Spinal cord (tissue), 10 donors: Measurements from ENCODE around the gene NF1. TPM values are rescaled to one million over a fixed set of nuclear protein-coding genes. Genes with fewer than 3 reads are reported as not detected.
A peak's percentile ranks its signal among the peaks of the same experiment; 100 is the strongest.

Experiments
- DNase-seq, 6 donors: peaks; one replicate each; pipeline versions ENCODE4 v3.0.0 to v3.0.0-alpha.2; 2013 to 2015; ENCODE audit warnings: low spot score in 6 of 6, low read depth in 4 of 6
- H3K27ac ChIP-seq: one replicate; pipeline ENCODE4 v1.5.1; 2013; ENCODE audit warnings: low read depth, low read length, control low read depth
- H3K27me3 ChIP-seq: one replicate; pipeline ENCODE4 v1.6.1; 2013; ENCODE audit warnings: low read length; ENCODE audit not compliant: control insufficient read depth, insufficient read depth
- H3K36me3 ChIP-seq: one replicate; pipeline ENCODE4 v1.6.1; 2013; ENCODE audit warnings: low read length; ENCODE audit not compliant: control insufficient read depth, insufficient read depth
- H3K4me1 ChIP-seq: one replicate; pipeline ENCODE4 v1.6.1; 2013; ENCODE audit warnings: low read length; ENCODE audit not compliant: control insufficient read depth, insufficient read depth
- H3K4me3 ChIP-seq: one replicate; pipeline ENCODE4 v1.5.1; 2013; ENCODE audit warnings: low read depth, low read length, control low read depth
- H3K9me3 ChIP-seq: one replicate; pipeline ENCODE4 v1.6.1; 2013; ENCODE audit warnings: low read length; ENCODE audit not compliant: control insufficient read depth, insufficient read depth
- WGBS: methylation state at CpG from one replicate; pipeline ENCODE4 v1.1.5; 2013; ENCODE audit warnings: missing lambda C conversion rate; ENCODE audit not compliant: insufficient coverage; 5-methylcytosine and 5-hydroxymethylcytosine counted together
- polyA plus RNA-seq, 2 donors: library from polyadenylated mRNA; unstranded; fragments of 120-200 nt; gene quantifications; one replicate each; pipeline ENCODE4 v1.2.1, GENCODE V29; 2013; ENCODE audit not compliant: insufficient read length in 2 of 2
- total RNA-seq, 2 donors: library from RNA; depleted of rRNA in 1 of 2; stranded (reverse); fragments of 120-200 nt in 1 of 2; fragments of >200 nt in 1 of 2; gene quantifications; one replicate each; pipeline versions ENCODE4 v1.2.3 to v1.2.4, GENCODE V29; 2013 to 2014
- donor health status: healthy.

The NF1 gene
- total and polyA plus RNA-seq, 4 donors, result 41.1 to 140 (median 54.9) TPM

DNA sequence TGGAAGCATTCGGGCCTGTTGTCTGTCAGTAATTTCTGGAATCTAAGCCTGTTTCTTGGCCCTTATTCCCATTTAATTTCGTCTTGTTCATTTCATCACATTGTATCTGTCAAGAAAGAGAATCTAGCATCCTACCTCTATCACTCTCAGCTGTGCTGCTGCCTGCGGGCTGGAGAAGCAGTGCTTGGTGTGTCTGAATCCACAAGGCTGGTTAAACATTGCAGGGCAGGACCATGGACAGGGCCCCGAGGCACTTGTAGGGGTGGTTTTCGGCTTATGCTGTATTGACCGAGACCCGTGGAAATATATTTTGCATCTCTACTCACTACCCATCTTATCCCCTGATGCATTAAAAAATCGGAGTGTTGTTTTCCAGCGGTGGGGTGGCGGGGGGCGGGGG lies 299.8 kb downstream of the NF1 start:
- WGBS, result 80% methylated on average over 1 of the region's 11 CpGs

DNA sequence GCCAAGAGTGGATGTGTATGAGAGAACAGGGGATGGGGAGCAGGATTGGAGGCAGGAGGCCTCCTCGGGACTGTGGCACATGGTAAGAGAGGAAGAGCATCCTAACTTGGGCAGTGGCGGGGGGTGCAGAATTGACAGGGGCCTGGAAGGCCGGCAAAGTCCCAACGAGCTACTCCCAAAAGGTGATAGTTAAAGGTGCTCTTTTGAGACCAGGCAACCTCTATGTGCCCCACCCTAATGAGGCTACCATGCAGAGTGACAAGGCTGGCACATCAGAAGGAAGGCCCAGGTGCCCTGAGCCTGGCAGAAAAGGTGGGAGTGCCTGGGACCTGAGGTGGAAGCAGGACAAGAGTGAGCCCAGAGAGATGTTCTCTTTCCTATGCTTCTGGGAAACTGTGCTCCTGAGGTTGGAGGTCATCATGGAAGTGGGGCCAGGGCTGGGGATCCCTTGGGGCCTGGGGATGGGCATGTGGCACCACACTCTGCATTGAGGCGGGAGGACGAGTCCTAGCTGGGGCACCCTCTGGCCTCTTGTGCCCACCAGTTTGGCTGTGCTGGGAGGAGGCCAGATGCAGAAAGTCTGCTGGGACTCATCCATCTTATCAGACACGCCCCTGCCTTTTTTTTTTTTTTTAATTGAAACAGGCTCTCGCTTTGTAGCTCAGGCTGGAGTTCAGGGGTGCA lies 302.6 kb downstream of the NF1 start:
- Histone ChIP-seq H3K9me3 (no peaks in the 10 kb centered on the region), H3K27ac (no peak overlapping the region), H3K4me3 (no peak overlapping the region), H3K4me1 (peaks cover 14% of the 10 kb centered on the region), H3K36me3 (peaks cover 14% of the 10 kb centered on the region), H3K27me3 (peaks cover 2% of the 10 kb centered on the region)
- no peak for DNase-seq
- WGBS, result 83% methylated on average over 4 of the region's 8 CpGs

More for the DNA sequence above, 299.8 kb downstream of the NF1 start:
- peaks cover 37% of the 10 kb centered on the region for H3K4me1 ChIP-seq
- no peaks in the 10 kb centered on the region for H3K9me3 ChIP-seq
- H3K36me3 ChIP-seq, result peaks cover 21% of the 10 kb centered on the region
- H3K27me3 ChIP-seq, result peaks cover 11% of the 10 kb centered on the region
- H3K27ac ChIP-seq, result no peak overlapping the region
- DNase-seq, result peak in 2 of 6 donors; percentile 71 to 85
- no peak overlapping the region for H3K4me3 ChIP-seq

DNA sequence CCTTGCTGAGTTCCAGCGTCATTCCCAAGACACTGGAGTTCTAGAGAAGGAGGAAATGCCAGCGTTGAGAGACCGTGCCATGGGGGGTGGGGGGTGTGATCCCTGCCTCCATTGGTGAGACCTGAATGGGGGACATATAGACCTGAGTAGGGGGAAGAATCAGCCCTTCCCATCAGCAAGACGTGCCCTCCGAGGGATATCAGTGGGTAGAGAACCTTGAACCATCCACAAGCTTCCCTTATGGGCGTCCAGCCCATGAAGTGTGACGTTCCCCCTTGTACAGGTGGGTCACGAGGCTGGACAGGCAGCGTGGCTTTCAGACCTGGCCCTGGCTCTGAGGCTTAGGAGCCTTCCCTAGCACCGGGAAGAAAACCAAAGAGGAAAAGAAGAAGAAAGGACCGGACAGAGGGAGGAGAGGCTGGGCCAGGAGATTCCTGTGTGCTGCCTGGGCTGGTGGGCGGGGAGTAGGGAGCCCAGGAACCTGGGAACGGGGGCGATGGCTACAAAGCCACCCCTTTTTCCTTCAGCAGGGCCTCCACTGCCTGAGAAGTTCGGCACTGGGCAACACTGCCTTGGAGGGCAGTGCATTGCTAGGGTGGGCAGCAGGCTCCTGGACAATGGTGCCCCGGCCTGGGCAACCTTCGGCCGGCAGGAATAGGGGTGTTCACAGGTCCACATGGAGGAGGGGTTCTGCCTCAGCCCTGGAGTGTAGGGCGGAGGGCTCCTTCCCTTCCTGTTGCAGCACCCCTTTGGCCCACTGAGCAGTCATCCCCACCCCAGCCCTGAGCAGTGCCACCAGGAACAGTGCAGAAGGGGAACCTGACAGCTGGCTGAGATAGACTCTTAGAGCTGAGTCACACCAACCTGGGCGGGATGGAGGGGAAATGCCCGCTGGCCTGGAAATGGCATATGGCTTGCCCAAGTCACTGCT lies 303.9 kb downstream of the NF1 start:
- no peak overlapping the region for H3K27ac ChIP-seq
- no peaks in the 10 kb centered on the region for H3K27me3 ChIP-seq
- peaks cover 2% of the 10 kb centered on the region for H3K4me1 ChIP-seq
- no peak for DNase-seq
- 88% methylated on average over 20 of the region's 21 CpGs for WGBS
- H3K9me3 ChIP-seq, result no peaks in the 10 kb centered on the region
- H3K36me3 ChIP-seq, result peaks cover 5% of the 10 kb centered on the region
- H3K4me3 ChIP-seq, result no peak overlapping the region

DNA sequence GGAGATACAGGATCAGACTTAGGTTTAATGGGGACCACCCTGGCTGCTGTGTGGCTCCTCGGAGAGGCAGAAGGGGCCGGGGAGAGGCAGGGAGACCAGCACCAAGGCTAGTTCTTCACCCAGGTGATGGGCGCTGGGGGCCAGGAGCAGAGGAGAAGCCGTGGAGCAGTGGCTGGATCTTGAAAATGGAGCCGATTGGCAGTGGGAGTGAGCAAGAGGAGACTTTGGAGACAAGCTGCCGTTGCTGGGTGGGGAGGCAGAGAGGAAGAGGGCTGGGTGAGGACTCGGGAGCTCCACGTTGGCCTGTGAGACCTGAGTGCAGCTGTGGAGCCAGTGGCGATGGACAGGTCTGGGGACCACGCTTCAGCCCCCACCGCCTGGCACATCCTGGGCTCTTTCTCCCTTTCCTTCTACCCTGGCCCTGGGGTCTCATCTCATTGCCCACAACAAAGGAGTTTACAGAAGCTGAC lies 305.7 kb downstream of the NF1 start:
- Histone ChIP-seq H3K27me3 (no peaks in the 10 kb centered on the region), H3K36me3 (peaks cover 7% of the 10 kb centered on the region), H3K4me1 (no peaks in the 10 kb centered on the region), H3K27ac (no peak overlapping the region), H3K4me3 (no peak overlapping the region), H3K9me3 (no peaks in the 10 kb centered on the region)
- no peak for DNase-seq
- 75% methylated on average over 10 of the region's 11 CpGs for WGBS

DNA sequence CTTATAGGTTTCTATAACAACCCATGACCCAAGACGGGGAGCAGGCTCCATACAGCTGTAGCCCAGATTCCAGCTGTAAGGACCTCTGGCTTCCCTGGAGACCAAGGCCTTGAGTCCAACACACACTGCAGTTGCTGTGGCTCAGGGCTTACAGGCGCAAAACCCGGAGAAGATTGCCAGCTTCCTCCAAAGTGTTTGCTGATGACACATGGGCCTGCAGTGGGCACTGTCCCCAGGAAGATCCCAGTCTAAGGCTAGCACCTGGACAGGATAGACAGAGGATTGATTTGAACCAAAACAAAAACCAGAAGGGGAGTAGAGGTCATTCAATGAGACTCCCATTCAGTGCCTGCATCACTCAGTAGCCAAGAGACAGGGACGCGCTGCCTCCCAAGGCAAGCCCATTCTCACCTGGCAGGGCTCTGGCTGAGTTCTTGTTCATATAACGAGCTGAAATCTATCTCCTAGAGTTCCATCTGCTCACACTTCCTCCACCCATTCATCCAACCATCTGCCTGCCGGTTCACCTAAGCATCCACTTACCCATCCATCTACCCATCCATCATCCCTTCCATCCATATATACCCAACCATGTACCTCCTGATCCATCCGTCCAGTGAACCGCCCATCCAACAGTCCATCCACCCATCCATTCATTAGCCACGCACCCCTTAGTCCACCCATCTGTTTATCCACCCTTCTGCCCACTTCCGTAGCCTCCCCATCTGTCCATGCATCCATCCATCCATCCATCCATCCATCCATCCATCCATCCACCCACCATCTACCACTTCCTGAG lies 306.9 kb downstream of the NF1 start:
- Histone ChIP-seq H3K4me1 (peaks cover 5% of the 10 kb centered on the region), H3K27ac (no peak overlapping the region), H3K36me3 (peaks cover 8% of the 10 kb centered on the region), H3K9me3 (no peaks in the 10 kb centered on the region), H3K27me3 (no peaks in the 10 kb centered on the region), H3K4me3 (no peak overlapping the region)
- WGBS, result 87% methylated on average over 11 of the region's 11 CpGs
- no peak for DNase-seq

DNA sequence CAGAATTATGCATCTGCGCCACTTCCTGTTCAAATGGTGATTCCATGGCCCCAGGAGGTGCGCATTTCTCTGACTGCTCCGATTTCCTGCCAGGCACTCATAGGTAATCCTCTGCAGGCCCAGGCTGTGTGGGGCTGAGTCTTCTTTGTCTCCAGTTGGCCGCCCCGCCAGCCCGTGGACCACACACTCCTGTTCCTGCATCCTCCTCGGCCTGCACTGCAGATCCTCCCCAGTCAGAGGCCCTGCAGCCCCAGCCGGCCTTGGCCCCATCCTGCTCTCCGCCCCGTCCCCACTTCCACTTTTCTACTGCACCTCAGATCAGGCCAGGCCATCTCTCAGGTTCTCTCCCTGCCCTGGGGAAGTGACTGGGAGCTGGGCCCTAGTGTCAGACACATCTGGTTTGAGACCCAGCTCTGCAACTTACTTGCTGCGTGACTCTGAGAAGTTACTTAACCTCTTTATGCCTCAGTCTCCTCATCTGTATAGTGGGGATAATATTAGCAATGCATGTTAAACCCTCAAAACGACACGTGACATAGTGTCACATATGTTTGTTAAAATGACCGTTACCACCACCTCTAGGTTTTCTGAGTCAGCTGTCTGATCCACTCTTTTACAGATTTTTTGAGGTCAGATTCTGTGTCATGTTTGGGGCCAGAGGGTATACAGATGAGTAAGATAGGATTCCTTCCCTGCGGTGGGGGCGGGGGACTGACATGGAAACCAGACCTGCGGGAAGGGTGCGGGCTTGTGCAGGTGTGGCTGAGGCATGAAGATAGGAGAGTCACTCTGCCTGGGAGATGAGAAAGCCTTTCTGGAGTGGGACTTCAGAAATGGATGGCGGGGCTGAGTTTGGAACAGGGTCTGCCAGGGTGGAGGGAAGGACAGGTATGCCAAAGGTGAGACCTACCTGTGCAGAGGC lies 309.5 kb downstream of the NF1 start:
- H3K27me3 ChIP-seq, result no peaks in the 10 kb centered on the region
- no peak for DNase-seq
- no peak overlapping the region for H3K4me3 ChIP-seq
- no peaks in the 10 kb centered on the region for H3K9me3 ChIP-seq
- peaks cover 8% of the 10 kb centered on the region for H3K4me1 ChIP-seq
- peaks cover 4% of the 10 kb centered on the region for H3K36me3 ChIP-seq
- H3K27ac ChIP-seq, result no peak overlapping the region
- WGBS, result 83% methylated on average over 15 of the region's 19 CpGs

DNA sequence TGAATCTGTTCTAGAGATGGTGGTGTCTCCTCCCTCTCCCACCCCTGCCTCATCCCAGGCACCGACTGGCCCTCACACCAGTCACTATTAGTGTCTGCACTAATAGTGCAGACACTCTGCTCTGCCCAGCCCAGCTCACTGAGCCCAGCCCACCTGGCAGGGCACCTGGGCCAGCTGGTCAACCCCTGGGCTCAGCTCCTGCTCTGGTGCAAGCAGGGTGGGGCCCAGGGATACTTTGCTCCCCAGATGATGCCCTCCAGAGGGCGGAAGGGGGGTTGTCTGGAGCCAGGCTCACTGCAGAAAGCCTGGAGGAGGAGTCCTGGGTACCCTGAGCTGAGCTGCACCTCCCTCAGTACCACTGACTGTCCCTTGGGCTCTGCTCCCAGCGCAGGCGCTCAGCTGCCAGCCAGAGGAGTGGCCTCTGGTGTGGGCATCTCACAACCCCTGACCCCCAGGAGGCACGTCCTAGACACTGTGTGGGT lies 311.2 kb downstream of the NF1 start:
- H3K4me1 ChIP-seq, result peaks cover 8% of the 10 kb centered on the region

DNA sequence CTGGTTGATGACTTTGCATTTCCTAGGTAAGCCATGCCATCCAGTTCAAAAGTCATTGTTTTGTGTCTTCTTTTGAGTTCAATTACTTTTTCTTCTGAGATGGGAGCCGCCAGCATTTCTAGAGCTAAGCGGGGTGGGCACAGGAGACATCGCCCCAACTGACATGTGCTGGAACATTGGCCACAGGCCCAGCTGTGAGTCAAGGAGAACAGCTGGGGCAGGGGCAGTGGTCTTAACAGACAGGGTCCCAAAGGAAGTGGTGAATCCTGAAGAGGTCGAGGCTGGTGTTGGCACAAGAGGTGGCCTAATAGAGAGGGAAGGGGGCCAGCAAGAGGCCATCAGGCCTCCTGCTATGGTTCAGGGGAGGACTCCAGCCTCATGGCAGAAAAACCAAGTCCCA lies 313.8 kb downstream of the NF1 start:
- Histone ChIP-seq H3K36me3 (peaks cover 14% of the 10 kb centered on the region), H3K4me3 (no peak overlapping the region), H3K27me3 (no peaks in the 10 kb centered on the region), H3K4me1 (peaks cover 15% of the 10 kb centered on the region), H3K9me3 (no peaks in the 10 kb centered on the region), H3K27ac (no peak overlapping the region)
- WGBS, result 75% methylated on average over 4 of the region's 4 CpGs
- DNase-seq, result no peak

More for the DNA sequence above, 311.2 kb downstream of the NF1 start:
- H3K9me3 ChIP-seq, result no peaks in the 10 kb centered on the region
- WGBS, result 56% methylated on average over 5 of the region's 5 CpGs
- H3K27me3 ChIP-seq, result no peaks in the 10 kb centered on the region
- H3K27ac ChIP-seq, result no peak overlapping the region
- DNase-seq, result no peak
- no peak overlapping the region for H3K4me3 ChIP-seq
- peaks cover 10% of the 10 kb centered on the region for H3K36me3 ChIP-seq
